ENCODE data around the gene RDH11. TPM values are rescaled to one million over a fixed set of nuclear protein-coding genes. Genes with fewer than 3 reads are reported as not detected.

Gene RDH11
- polyA plus RNA-seq, 1 of the 3 experiments (the other 2 are of a cell fraction), result 44.7 TPM

GRCh38 chr14:67627519-67627918, 68.0 kb downstream of the RDH11 start:
- no peak overlapping the region for H3K9ac ChIP-seq
- H3K4me1 ChIP-seq (ENCODE audit: control insufficient read depth in 1 of 2, insufficient read depth in 2 of 2, low read depth in 1 of 2, low read length in 1 of 2), result peaks cover 0 to 8% of the 10 kb centered on the region in 2 experiments; a peak in 1 of 4 replicates
- ChIA-PET CTCF (interaction anchor here (0.6 to 1.9 kb wide), 4 partner anchors 8 to 203 kb away, joined by 3 to 4 read pairs (median 3); no protein-coding TSS in a partner anchor), POLR2A (no interaction called here)
- H3K27me3 ChIP-seq (ENCODE audit: insufficient read depth), result no peaks in the 10 kb centered on the region
- H3K9me3 ChIP-seq, result no peaks in the 10 kb centered on the region
- TF ChIP-seq SMC3 (IDR thresholded peaks at IDR 0.05; ENCODE audit: low read depth, low read length), result no peak
- no peak for TF ChIP-seq GABPA (IDR thresholded peaks at IDR 0.05; ENCODE audit: low read depth)
- no peaks in the 10 kb centered on the region for H4K20me1 ChIP-seq (ENCODE audit: insufficient read depth)
- no peak overlapping the region for H3K4me3 ChIP-seq (ENCODE audit: low read depth in 2 of 2, low read length in 1 of 2)
- DNase-seq, result no peak
- no peak overlapping the region for H3K4me2 ChIP-seq
- H2AFZ ChIP-seq (ENCODE audit: low read depth), result no peak overlapping the region
- no peaks in the 10 kb centered on the region for H3K79me2 ChIP-seq (ENCODE audit: insufficient read depth)
- H3K27ac ChIP-seq (ENCODE audit: low read depth in 2 of 2, low read length in 1 of 2), result no peak overlapping the region
- H3K9me2 ChIP-seq, result no peaks in the 10 kb centered on the region
- H3F3A ChIP-seq (replicated peaks; ENCODE audit: insufficient read depth), result peaks cover 5% of the 10 kb centered on the region
- H3K36me3 ChIP-seq (replicated peaks in 1 of 2; ENCODE audit: control insufficient read depth in 1 of 2, insufficient read depth in 2 of 2, low read length in 1 of 2), result no peaks in the 10 kb centered on the region

Small RNA genes lying within 50 kb of the gene (small RNA-seq; reads per million reads assigned to genes)
- gene AL049779.3, result 0 reads per million in 7 experiments
- gene RN7SL369P, result 0 reads per million in 7 experiments
- gene RNA5SP386, result 0 reads per million in 7 experiments

Other genes with a start within 250 kb of the RDH11 start
- gene TMEM229B, start 207.0 kb downstream of the RDH11 start, polyA plus RNA-seq (2012; rRNA removed), result 0.16 and 0.26 TPM in 2 replicates
- 1.5 and 1.6 TPM in 2 replicates for gene PLEKHH1, start 162.5 kb downstream of the RDH11 start, polyA plus RNA-seq (2012; rRNA removed)
- gene PIGH, start 95.5 kb downstream of the RDH11 start, polyA plus RNA-seq (2012; rRNA removed), result 23.6 and 26.5 TPM in 2 replicates
- gene ARG2, start 75.8 kb downstream of the RDH11 start, polyA plus RNA-seq (2012; rRNA removed), result 2.6 TPM in 2 replicates
- 59.2 and 71.8 TPM in 2 replicates for gene VTI1B, start 21.1 kb downstream of the RDH11 start, polyA plus RNA-seq (2012; rRNA removed)
- gene RDH12, start 6.1 kb upstream of the RDH11 start, polyA plus RNA-seq (2012; rRNA removed), result not detected in 2 replicates
- 5.6 and 7.7 TPM in 2 replicates for gene ZFYVE26, start 120.8 kb upstream of the RDH11 start, polyA plus RNA-seq (2012; rRNA removed)
- gene RAD51B, start 124.0 kb upstream of the RDH11 start, polyA plus RNA-seq (2012; rRNA removed), result 5.2 and 6.0 TPM in 2 replicates

Measured in SK-N-SH (cell line).